ENCODE measurements around the gene RHBDF1. TPM values are rescaled to one million over a fixed set of nuclear protein-coding genes. Genes with fewer than 3 reads are reported as not detected.
A peak's percentile ranks its signal among the peaks of the same experiment; 100 is the strongest.

RHBDF1 gene
- total and polyA plus RNA-seq, 10 of the 15 experiments (the other 5 are each of a cell fraction or from before 2014, with no cell fraction given), result 0.04 to 0.85 (median 0.36) TPM; not detected in 3

DNA sequence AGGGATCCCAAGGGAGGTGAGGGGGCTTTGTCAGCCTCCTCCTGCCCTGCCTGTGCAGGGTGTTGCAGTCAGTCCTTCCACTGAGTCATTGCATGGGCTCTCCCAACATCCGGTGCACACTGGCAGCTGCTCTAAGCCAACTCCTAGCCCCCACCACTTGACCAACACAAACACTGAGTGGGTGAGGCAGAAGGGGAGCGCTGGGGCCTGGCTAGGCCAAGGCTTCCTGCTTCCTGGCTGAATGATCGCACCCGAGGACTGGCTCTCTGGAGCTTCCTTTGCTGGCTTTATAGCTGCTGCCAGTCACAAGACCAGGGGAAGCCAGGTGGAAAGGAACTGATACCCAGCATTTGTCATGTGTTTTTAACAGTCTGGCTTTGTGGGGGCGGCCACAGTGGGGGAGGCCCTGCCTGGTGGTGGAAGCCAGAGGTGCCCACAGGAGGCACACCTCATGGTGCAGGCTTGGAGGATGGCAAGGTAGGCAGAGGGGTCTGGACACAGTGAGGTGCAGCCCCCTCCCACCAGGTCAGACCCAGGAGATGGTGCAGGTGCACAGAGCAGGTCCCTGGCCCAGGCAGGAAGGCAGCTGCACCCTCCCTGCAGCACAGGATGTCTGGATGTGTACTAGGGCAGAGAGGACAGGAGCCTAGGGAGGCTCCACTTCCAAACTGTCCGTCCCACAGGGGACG is 12.4 kb upstream of the RHBDF1 start (continued):
- no peak for TF ChIP-seq ELK1 (IDR thresholded peaks at IDR 0.05; ENCODE audit: low read depth, low read length)
- TF ChIP-seq HCFC1 (IDR thresholded peaks at IDR 0.05; ENCODE audit: low read length), result no peak
- TF ChIP-seq, protein P1, sequence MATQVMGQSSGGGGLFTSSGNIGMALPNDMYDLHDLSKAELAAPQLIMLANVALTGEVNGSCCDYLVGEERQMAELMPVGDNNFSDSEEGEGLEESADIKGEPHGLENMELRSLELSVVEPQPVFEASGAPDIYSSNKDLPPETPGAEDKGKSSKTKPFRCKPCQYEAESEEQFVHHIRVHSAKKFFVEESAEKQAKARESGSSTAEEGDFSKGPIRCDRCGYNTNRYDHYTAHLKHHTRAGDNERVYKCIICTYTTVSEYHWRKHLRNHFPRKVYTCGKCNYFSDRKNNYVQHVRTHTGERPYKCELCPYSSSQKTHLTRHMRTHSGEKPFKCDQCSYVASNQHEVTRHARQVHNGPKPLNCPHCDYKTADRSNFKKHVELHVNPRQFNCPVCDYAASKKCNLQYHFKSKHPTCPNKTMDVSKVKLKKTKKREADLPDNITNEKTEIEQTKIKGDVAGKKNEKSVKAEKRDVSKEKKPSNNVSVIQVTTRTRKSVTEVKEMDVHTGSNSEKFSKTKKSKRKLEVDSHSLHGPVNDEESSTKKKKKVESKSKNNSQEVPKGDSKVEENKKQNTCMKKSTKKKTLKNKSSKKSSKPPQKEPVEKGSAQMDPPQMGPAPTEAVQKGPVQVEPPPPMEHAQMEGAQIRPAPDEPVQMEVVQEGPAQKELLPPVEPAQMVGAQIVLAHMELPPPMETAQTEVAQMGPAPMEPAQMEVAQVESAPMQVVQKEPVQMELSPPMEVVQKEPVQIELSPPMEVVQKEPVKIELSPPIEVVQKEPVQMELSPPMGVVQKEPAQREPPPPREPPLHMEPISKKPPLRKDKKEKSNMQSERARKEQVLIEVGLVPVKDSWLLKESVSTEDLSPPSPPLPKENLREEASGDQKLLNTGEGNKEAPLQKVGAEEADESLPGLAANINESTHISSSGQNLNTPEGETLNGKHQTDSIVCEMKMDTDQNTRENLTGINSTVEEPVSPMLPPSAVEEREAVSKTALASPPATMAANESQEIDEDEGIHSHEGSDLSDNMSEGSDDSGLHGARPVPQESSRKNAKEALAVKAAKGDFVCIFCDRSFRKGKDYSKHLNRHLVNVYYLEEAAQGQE (IDR thresholded peaks at IDR 0.05; ENCODE audit: low read depth, low read length), result no peak
- TF ChIP-seq MLLT1 (IDR thresholded peaks at IDR 0.05), result no peak; the same call in 1 of the 2 replicates
- no peak for TF ChIP-seq RFX5 (IDR thresholded peaks at IDR 0.05; ENCODE audit: low read depth, low read length)
- TF ChIP-seq SP1 (IDR thresholded peaks at IDR 0.05; ENCODE audit: low read depth, low read length), result no peak
- TF ChIP-seq, protein P2, sequence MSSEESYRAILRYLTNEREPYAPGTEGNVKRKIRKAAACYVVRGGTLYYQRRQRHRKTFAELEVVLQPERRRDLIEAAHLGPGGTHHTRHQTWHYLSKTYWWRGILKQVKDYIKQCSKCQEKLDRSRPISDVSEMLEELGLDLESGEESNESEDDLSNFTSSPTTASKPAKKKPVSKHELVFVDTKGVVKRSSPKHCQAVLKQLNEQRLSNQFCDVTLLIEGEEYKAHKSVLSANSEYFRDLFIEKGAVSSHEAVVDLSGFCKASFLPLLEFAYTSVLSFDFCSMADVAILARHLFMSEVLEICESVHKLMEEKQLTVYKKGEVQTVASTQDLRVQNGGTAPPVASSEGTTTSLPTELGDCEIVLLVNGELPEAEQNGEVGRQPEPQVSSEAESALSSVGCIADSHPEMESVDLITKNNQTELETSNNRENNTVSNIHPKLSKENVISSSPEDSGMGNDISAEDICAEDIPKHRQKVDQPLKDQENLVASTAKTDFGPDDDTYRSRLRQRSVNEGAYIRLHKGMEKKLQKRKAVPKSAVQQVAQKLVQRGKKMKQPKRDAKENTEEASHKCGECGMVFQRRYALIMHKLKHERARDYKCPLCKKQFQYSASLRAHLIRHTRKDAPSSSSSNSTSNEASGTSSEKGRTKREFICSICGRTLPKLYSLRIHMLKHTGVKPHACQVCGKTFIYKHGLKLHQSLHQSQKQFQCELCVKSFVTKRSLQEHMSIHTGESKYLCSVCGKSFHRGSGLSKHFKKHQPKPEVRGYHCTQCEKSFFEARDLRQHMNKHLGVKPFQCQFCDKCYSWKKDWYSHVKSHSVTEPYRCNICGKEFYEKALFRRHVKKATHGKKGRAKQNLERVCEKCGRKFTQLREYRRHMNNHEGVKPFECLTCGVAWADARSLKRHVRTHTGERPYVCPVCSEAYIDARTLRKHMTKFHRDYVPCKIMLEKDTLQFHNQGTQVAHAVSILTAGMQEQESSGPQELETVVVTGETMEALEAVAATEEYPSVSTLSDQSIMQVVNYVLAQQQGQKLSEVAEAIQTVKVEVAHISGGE (CRISPR knock-in tag; IDR thresholded peaks at IDR 0.05), result no peak
- TF ChIP-seq, protein P3, sequence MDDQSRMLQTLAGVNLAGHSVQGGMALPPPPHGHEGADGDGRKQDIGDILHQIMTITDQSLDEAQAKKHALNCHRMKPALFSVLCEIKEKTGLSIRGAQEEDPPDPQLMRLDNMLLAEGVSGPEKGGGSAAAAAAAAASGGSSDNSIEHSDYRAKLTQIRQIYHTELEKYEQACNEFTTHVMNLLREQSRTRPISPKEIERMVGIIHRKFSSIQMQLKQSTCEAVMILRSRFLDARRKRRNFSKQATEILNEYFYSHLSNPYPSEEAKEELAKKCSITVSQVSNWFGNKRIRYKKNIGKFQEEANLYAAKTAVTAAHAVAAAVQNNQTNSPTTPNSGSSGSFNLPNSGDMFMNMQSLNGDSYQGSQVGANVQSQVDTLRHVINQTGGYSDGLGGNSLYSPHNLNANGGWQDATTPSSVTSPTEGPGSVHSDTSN (IDR thresholded peaks at IDR 0.05; ENCODE audit: insufficient replicate concordance, low read depth, low read length), result no peak
- TF ChIP-seq RAD21 (IDR thresholded peaks at IDR 0.05; ENCODE audit: insufficient read depth, low read depth, low read length), result no peak
- no peak for TF ChIP-seq NKRF (conservative IDR thresholded peaks at IDR 0.05)
- no peak for TF ChIP-seq STAT3 (IDR thresholded peaks at IDR 0.05; ENCODE audit: low read depth, low read length)
- peak; percentile 65 to 85; a peak in 3 of 4 replicates for TF ChIP-seq BHLHE40 (IDR thresholded peaks at IDR 0.05; ENCODE audit: borderline replicate concordance in 1 of 2, low read depth in 2 of 2, low read length in 1 of 2)
- TF ChIP-seq, protein P4, sequence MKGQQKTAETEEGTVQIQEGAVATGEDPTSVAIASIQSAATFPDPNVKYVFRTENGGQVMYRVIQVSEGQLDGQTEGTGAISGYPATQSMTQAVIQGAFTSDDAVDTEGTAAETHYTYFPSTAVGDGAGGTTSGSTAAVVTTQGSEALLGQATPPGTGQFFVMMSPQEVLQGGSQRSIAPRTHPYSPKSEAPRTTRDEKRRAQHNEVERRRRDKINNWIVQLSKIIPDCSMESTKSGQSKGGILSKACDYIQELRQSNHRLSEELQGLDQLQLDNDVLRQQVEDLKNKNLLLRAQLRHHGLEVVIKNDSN (IDR thresholded peaks at IDR 0.05; ENCODE audit: borderline replicate concordance, extremely low read length, insufficient read depth, low read depth, low read length), result no peak
